GM12878 (cell line): ENCODE data around the gene CIAO2B. TPM values are rescaled to one million over a fixed set of nuclear protein-coding genes. Genes with fewer than 3 reads are reported as not detected.
"Not testable (repeated sequence)": the region's sequence is repeated elsewhere in the genome, so short reads cannot be mapped to it uniquely, and the experiment has no call there.

Source experiments
- ATAC-seq: fragments of 200-7000 bp; cut with Tn5 transposase; 3 replicates; pipeline ENCODE4 v1.9.1; 2020; ENCODE audit warnings: mild to moderate bottlenecking, moderate library complexity
- BruUV-seq: library from RNA; stranded (reverse); fragments of 400-500 nt; replicated peaks from 2 replicates; lab custom pipeline; 2021; lab: Mats Ljungman, UMichigan
- CTCF ChIA-PET: fragments of 300-600 bp; sonication (Branson Sonifier 250); formaldehyde crosslinking; extraction: SDS; loops from one replicate; lab custom pipeline; 2021; ENCODE audit warnings: inconsistent platforms; lab: Yijun Ruan, JAX
- POLR2A ChIA-PET: fragments of 350-600 bp; formaldehyde crosslinking; extraction: SDS; loops from one replicate; lab custom pipeline; 2021; ENCODE audit warnings: inconsistent platforms; lab: Charles Lee
- RAD21 ChIA-PET: fragments of 300-600 bp; sonication (Branson Sonifier 250); formaldehyde crosslinking; loops from one replicate; lab custom pipeline; 2023; ENCODE audit warnings: antibody characterized with exemption; ENCODE audit not compliant: unreplicated experiment; lab: Charles Lee
- SMC1A ChIA-PET: fragments of 300-600 bp; sonication (Branson Sonifier 250); formaldehyde crosslinking; loops from one replicate; lab custom pipeline; 2023; ENCODE audit not compliant: unreplicated experiment, uncharacterized antibody; lab: Charles Lee
- DNase-seq: peaks from one replicate; pipeline ENCODE4 v3.0.0-alpha.2; 2011; ENCODE audit warnings: low read depth, low spot score
- FAIRE-seq: peaks from 3 replicates; lab custom pipeline; 2011; peaks lifted over from hg19 to GRCh38; lab: Jason Lieb, UNC
- H2AFZ ChIP-seq: 2 replicates; pipeline ENCODE4 v1.6.0; 2011; ENCODE audit warnings: low read depth, low read length, control low read depth; ENCODE audit not compliant: control insufficient read depth
- H3K27ac ChIP-seq: 2 replicates; pipeline ENCODE4 v1.5.1; 2011; ENCODE audit warnings: control low read depth; ENCODE audit not compliant: control insufficient read depth, insufficient read depth
- H3K27me3 ChIP-seq, 2 experiments: replicated peaks in 1 of 2; 2 replicates each; pipeline versions ENCODE4 v1.6.0 to v1.6.1; 2011; ENCODE audit warnings: low read length in 1 of 2; ENCODE audit not compliant: control insufficient read depth in 2 of 2, insufficient read depth in 2 of 2
- H3K36me3 ChIP-seq, 2 experiments: 2 replicates each; pipeline ENCODE4 v1.5.1; 2011; ENCODE audit warnings: low read length in 1 of 2; ENCODE audit not compliant: control insufficient read depth in 2 of 2, insufficient read depth in 2 of 2
- H3K4me1 ChIP-seq: 2 replicates; pipeline ENCODE4 v1.6.1; 2011; ENCODE audit warnings: mild to moderate bottlenecking, low read length, moderate library complexity, mixed read lengths; ENCODE audit not compliant: control insufficient read depth, insufficient read depth
- H3K4me2 ChIP-seq: 2 replicates; pipeline ENCODE4 v1.6.0; 2011; ENCODE audit warnings: control low read depth; ENCODE audit not compliant: control insufficient read depth, insufficient read depth
- H3K4me3 ChIP-seq: fragments of 200-600 bp; sonication (generic); 2 replicates; pipeline ENCODE4 v1.5.1; 2016
- H3K79me2 ChIP-seq: 2 replicates; pipeline ENCODE4 v1.6.0; 2011; ENCODE audit warnings: low read length; ENCODE audit not compliant: control insufficient read depth, insufficient read depth
- H3K9ac ChIP-seq: 2 replicates; pipeline ENCODE4 v1.8.0; 2011; ENCODE audit warnings: low read length, control low read depth, mixed read lengths; ENCODE audit not compliant: control insufficient read depth, insufficient read depth
- H3K9me3 ChIP-seq: replicated peaks from 3 replicates; pipeline ENCODE4 v1.5.1; 2011; ENCODE audit warnings: mild to moderate bottlenecking, low read length; ENCODE audit not compliant: control insufficient read depth, insufficient read depth
- H4K20me1 ChIP-seq: 2 replicates; pipeline ENCODE4 v1.6.0; 2011; ENCODE audit not compliant: control insufficient read depth, insufficient read depth
- LARP7 ChIP-seq: fragments of 450-650 bp; IDR thresholded peaks from 2 replicates; pipeline ENCODE4 v1.6.1; 2017; ENCODE audit warnings: mild to moderate bottlenecking
- SPI1 ChIP-seq: IDR thresholded peaks from 2 replicates; pipeline ENCODE4 v1.6.1; 2011; ENCODE audit warnings: low read depth, mild to moderate bottlenecking, low read length, moderate library complexity, borderline replicate concordance; ENCODE audit not compliant: insufficient read depth
- WGBS: methylation state at CpG from one replicate; pipeline ENCODE4 v1.1.6; 2016; ENCODE audit warnings: low lambda C conversion rate; ENCODE audit not compliant: insufficient replicate concordance, insufficient coverage; ENCODE audit errors: missing lambda C conversion rate; 5-methylcytosine and 5-hydroxymethylcytosine counted together
- in situ Hi-C: fragments of 300-500 bp; cut with MboI; formaldehyde crosslinking; loops from 9 replicates; pipeline ENCODE4 v1.14.3; 2018; ENCODE audit warnings: mixed read lengths
- intact Hi-C: fragments of 100-400 bp; cut with micrococcal nuclease; formaldehyde crosslinking; loops from one replicate; pipeline ENCODE4 v1.14.2; 2022; ENCODE audit not compliant: unreplicated experiment
- polyA plus RNA-seq, 11 experiments: library from polyadenylated mRNA; depleted of rRNA in 4 of 11; unstranded in 6 of 11; stranded (reverse) in 5 of 11; fragments of >200 nt; fragmentation: Nextera tagmentation in 4 of 11; fragmentation: Illumina TruSeq in 1 of 11; extraction: Ambion mirVana in 4 of 11; extraction: Trizol in 1 of 11; gene quantifications; 1 replicate in 1 of 11; 2 replicates in 10 of 11; pipeline versions ENCODE4 v1.2.1 to v1.2.3, GENCODE V29; 2011 to 2016; ENCODE audit warnings: inconsistent platforms in 2 of 11, missing spikeins in 2 of 11, low read depth in 1 of 11
- total RNA-seq, 4 experiments: library from RNA; depleted of rRNA in 3 of 4; stranded (reverse); fragments of >200 nt in 3 of 4; fragmentation: Illumina TruSeq in 1 of 4; extraction: Trizol in 1 of 4; gene quantifications; 2 replicates each; pipeline versions ENCODE4 v1.2.1 to v1.2.3, GENCODE V29; 2013 to 2021
- TF ChIP-seq, protein P1 (sequence below): fragments of 450-650 bp; formaldehyde crosslinking; IDR thresholded peaks from 2 replicates; pipeline ENCODE4 v1.4.0; 2020; ENCODE audit warnings: mild to moderate bottlenecking, moderate library complexity
- TF ChIP-seq, protein P2 (sequence below): IDR thresholded peaks from 2 replicates; pipeline ENCODE4 v1.6.1; 2011; ENCODE audit warnings: borderline replicate concordance, low read depth, mild to moderate bottlenecking, moderate library complexity, low read length; ENCODE audit not compliant: insufficient read depth, poor library complexity, severe bottlenecking

The CIAO2B gene
- total and polyA plus RNA-seq, 10 of the 15 experiments (the other 5 are each of a cell fraction or from before 2014, with no cell fraction given): 76.4 to 241 (median 138) TPM

DNA sequence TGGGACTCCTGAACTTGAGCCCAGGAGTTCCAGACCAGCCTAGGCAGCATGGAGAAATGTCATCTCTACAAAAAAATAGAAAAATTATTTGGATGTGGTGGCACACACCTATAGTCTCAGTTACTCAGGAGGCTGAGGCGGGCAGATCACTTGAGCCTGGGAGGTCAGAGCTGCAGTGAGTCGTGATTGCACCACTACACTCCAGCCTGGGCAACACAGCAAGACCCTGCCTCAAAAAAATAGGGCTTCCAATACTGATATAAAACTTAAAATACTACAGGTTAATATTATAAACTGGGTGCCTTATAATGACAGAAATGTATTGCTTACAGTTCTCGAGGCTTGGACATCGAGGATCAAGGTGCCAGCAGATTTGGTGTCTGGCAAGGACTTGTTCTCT is 11.7 kb upstream of the CIAO2B start (continued):
- TF ChIP-seq SPI1 (no peak), LARP7 (no peak)
- TF ChIP-seq, protein P1, sequence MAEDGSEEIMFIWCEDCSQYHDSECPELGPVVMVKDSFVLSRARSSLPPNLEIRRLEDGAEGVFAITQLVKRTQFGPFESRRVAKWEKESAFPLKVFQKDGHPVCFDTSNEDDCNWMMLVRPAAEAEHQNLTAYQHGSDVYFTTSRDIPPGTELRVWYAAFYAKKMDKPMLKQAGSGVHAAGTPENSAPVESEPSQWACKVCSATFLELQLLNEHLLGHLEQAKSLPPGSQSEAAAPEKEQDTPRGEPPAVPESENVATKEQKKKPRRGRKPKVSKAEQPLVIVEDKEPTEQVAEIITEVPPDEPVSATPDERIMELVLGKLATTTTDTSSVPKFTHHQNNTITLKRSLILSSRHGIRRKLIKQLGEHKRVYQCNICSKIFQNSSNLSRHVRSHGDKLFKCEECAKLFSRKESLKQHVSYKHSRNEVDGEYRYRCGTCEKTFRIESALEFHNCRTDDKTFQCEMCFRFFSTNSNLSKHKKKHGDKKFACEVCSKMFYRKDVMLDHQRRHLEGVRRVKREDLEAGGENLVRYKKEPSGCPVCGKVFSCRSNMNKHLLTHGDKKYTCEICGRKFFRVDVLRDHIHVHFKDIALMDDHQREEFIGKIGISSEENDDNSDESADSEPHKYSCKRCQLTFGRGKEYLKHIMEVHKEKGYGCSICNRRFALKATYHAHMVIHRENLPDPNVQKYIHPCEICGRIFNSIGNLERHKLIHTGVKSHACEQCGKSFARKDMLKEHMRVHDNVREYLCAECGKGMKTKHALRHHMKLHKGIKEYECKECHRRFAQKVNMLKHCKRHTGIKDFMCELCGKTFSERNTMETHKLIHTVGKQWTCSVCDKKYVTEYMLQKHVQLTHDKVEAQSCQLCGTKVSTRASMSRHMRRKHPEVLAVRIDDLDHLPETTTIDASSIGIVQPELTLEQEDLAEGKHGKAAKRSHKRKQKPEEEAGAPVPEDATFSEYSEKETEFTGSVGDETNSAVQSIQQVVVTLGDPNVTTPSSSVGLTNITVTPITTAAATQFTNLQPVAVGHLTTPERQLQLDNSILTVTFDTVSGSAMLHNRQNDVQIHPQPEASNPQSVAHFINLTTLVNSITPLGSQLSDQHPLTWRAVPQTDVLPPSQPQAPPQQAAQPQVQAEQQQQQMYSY: no peak
- TF ChIP-seq, protein P2, sequence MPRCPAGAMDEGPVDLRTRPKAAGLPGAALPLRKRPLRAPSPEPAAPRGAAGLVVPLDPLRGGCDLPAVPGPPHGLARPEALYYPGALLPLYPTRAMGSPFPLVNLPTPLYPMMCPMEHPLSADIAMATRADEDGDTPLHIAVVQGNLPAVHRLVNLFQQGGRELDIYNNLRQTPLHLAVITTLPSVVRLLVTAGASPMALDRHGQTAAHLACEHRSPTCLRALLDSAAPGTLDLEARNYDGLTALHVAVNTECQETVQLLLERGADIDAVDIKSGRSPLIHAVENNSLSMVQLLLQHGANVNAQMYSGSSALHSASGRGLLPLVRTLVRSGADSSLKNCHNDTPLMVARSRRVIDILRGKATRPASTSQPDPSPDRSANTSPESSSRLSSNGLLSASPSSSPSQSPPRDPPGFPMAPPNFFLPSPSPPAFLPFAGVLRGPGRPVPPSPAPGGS: no peak

DNA sequence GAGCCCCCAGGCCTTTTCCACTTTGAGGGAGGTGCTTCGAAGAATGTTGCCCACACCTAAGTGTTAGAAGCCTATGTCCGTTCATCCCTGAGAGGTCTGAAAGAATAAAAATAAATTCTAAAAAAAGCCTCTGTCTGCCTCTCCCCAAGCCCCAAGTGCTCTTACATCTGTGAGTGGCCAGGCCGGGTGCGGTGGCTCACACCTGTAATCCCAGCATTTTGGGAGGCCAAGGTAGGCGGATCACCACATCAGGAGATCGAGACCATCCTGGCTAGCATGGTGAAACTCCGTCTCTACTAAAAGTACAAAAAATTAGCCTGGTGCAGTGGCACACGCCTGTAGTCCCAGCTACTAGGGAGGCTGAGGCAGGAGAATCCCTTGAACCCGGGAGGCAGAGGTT is 10.8 kb upstream of the CIAO2B start:
- SMC1A ChIA-PET: interaction anchor here (1.2 kb wide), 1 partner anchor 14 kb away, joined by 4 read pairs; no protein-coding TSS in a partner anchor
- H3K36me3 ChIP-seq, H3K79me2 ChIP-seq: not testable (repeated sequence)

More for the DNA sequence above, 10.8 kb upstream of the CIAO2B start:
- H3K27me3 ChIP-seq, BruUV-seq, FAIRE-seq, intact Hi-C loops, in situ Hi-C loops, H3K9ac ChIP-seq, H3K9me3 ChIP-seq, H3K4me3 ChIP-seq, RAD21 ChIA-PET, H4K20me1 ChIP-seq, H2AFZ ChIP-seq, H3K27ac ChIP-seq, POLR2A ChIA-PET, ATAC-seq, H3K4me2 ChIP-seq, DNase-seq: not testable (repeated sequence)
- H3K4me1 ChIP-seq: peaks cover 13% of the 10 kb centered on the region
- CTCF ChIA-PET: interaction anchor here (1.1 kb wide), 1 partner anchor 50 kb away, joined by 3 read pairs; no protein-coding TSS in a partner anchor
- WGBS: 93% methylated on average over 9 of the region's 9 CpGs
